Measurements from ENCODE around the gene SRSF1.
"Not testable (repeated sequence)": the region's sequence is repeated elsewhere in the genome, so short reads cannot be mapped to it uniquely, and the experiment has no call there.

SRSF1 gene, protein sequence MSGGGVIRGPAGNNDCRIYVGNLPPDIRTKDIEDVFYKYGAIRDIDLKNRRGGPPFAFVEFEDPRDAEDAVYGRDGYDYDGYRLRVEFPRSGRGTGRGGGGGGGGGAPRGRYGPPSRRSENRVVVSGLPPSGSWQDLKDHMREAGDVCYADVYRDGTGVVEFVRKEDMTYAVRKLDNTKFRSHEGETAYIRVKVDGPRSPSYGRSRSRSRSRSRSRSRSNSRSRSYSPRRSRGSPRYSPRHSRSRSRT

DNA sequence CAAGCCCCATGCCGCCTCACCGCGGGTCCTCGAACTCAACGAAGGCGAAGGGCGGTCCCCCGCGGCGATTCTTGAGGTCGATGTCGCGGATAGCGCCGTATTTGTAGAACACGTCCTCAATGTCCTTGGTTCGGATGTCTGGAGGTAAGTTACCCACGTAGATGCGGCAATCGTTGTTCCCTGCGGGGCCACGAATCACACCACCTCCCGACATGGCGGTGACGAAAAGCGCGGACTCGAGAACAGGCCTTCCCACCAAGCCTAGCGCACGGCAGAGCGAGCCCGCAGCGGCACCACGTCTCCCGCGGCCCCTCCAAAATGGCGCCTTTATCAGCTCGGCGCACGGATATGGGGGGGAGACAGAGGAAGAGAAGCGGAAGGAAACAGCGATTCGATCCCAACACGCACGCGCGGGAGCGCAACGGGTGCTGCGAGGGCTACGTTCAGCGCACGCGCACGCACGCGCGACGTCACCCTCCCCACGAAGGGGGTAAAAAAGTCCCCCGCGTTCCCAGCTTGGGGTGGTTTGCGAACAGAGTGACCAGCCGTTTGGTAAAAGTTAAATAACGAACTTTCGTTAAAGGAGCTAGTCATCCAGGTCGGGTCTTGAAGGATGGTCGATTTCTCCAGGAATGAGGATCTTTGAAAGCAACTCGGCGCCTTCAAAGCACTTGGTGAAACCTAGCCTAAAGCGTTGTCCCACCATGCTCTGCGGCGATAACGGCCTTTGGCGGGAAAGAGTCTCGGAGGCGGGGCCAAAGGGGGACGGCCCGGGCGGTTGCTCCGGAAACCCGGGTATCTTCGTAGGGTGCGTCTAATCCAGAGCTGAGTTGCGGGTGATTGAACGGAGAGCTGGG is at the start of gene SRSF1:
SRSF1 (minus strand) TSS at position 323 of the 857 bp plus-strand sequence; CDS start at position 214, 109 bp downstream.
- DNase-seq (ENCODE audit: low spot score in 2 of 2) (peak; percentile 92 to 95), ATAC-seq (ENCODE audit: low read depth) (peak; percentile 83)
- Mint-ChIP-seq H3K27ac (peak within 1 kb of the TSS; percentile 98), H3K9me3 (no peaks in the 10 kb centered on the region), H3K27me3 (no peaks in the 10 kb centered on the region), H3K36me3 (peaks cover 25% of the 10 kb centered on the region), H3K4me3 (peak within 1 kb of the TSS; percentile 99), H3K4me1 (peaks cover 28% of the 10 kb centered on the region)

DNA sequence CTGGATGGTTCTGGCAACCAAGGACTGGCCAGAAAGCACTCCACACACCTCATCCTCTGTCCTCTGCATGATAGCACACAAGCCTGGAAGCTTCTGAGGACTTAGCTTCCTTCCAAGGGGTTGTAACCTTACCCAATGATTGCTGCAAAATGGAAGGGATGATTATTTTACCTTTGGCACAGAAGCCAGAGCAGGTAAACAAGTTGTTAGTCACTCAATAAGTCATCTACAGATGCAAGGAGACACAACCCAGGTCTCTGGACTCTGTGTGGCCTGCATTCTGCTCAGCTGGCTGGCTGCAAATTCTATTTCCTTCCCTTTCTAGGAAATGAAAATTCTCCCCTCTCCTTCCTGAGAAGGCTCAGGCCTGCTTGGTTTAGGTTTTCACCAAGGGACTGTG is 49.4 kb upstream of the SRSF1 start:
- DNase-seq (ENCODE audit: low spot score in 2 of 2) (no peak), ATAC-seq (ENCODE audit: low read depth) (no peak)
- H3K9me3 Mint-ChIP-seq, result no peaks in the 10 kb centered on the region
- peaks cover 16% of the 10 kb centered on the region for H3K27me3 Mint-ChIP-seq
- H3K36me3 Mint-ChIP-seq, result no peaks in the 10 kb centered on the region
- no peaks in the 10 kb centered on the region for H3K4me1 Mint-ChIP-seq
- H3K4me3 Mint-ChIP-seq, result no peak overlapping the region
- no peak overlapping the region for H3K27ac Mint-ChIP-seq

DNA sequence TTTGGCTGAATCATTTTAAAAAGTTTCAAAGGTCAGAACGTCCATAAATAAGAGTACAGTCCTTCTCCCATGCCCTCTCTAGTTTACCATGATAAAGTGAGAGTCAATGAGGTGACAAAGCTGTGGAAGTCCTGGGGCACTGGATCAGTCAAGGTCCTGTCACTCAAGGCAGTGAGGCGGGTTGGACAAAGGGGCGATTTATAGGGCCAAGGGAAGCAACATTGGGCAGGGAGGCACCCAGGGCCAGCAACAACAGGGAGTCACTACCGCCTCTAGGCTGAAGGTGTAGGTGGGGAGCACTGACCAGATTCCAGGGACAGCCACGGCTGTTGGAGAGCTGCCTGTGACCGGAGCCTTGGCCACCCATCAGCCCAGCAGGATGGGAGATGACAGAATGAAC is 47.6 kb upstream of the SRSF1 start:
- Mint-ChIP-seq H3K9me3 (no peaks in the 10 kb centered on the region), H3K27ac (no peak overlapping the region), H3K27me3 (peaks cover 18% of the 10 kb centered on the region), H3K36me3 (no peaks in the 10 kb centered on the region), H3K4me1 (no peaks in the 10 kb centered on the region), H3K4me3 (no peak overlapping the region)
- DNase-seq (ENCODE audit: low spot score in 2 of 2), result no peak
- ATAC-seq (ENCODE audit: low read depth), result no peak

DNA sequence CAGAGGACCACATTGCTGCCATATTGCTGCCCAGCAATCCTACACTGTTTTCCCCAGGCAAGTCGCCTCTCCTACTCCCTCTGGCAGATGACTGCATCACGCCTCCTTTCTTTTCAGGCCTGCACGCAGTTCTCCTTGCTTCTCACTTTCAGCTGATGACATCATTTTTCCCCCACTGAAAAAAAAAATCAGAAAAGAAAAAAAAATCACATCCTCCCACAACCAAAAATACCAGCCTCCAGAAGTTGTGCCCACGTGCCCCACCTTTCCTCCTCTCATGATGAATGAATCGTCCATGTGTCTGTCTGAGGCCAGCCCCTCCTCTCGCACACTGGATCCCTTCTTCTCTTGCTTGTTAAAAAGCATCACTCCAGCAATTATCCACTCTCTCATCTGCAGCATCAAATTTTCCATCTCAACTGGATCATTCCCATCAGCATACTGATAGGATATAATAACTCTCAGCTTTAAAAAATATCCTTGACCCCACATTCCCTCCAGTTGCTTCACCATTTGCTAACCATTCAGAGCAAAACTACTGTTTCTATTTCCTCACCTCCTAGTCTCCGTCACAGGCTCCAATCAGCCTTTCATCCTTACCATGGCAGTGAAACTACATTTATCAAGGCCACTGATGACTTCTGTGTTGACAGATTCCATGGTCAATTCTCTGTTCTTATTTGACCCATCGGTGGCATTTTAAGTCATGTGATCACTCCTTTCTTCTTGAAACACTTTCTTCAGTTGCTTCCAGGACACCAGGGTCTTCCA is 46.1 kb upstream of the SRSF1 start:
- Mint-ChIP-seq H3K9me3 (no peaks in the 10 kb centered on the region), H3K4me3 (no peak overlapping the region), H3K4me1 (no peaks in the 10 kb centered on the region), H3K27ac (no peak overlapping the region), H3K36me3 (no peaks in the 10 kb centered on the region), H3K27me3 (peaks cover 15% of the 10 kb centered on the region)
- DNase-seq (ENCODE audit: low spot score in 2 of 2) (no peak), ATAC-seq (ENCODE audit: low read depth) (no peak)

DNA sequence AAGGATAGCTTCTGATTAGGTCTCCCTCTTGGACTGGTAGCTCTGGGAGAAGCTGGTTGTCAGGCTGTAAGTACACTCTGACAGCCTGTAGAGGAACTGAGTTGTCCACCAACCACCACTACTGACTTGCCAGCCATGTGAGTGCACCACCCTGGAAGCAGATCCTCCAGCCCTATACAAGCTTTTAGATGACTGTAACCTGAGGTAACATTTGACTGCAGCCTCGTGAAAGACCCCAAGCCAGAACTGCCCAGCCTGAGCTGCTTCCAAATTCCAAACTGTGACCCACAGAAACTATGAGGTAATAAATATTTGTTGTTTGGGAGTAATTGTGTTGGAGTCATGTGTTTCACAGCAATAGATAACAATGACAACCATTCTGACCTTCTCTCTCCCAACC is 45.4 kb upstream of the SRSF1 start:
- ATAC-seq (ENCODE audit: low read depth) (no peak), DNase-seq (ENCODE audit: low spot score in 2 of 2) (no peak)
- peaks cover 20% of the 10 kb centered on the region for H3K27me3 Mint-ChIP-seq
- no peaks in the 10 kb centered on the region for H3K9me3 Mint-ChIP-seq
- H3K27ac Mint-ChIP-seq, result no peak overlapping the region
- no peaks in the 10 kb centered on the region for H3K36me3 Mint-ChIP-seq
- no peaks in the 10 kb centered on the region for H3K4me1 Mint-ChIP-seq
- H3K4me3 Mint-ChIP-seq, result no peak overlapping the region

DNA sequence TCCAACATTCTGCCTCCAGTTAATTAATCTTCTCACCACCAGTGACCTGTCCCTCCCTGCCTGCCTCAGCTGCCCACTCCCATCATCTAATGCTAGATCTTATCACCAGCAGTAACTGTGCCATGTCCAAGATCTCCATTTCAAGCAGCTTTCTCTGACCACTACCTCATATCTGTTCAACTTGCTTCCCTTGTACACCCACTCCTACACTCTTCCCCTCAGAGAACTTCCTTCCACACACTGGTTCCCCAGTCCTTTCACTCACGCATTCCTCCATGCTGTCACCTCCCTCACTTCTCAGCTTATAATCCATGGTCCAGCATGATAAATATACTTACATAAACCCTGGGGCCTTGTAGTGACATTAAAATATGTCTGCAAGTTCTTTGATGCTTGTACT is 44.4 kb upstream of the SRSF1 start:
- no peak overlapping the region for H3K27ac Mint-ChIP-seq
- H3K36me3 Mint-ChIP-seq, result no peaks in the 10 kb centered on the region
- H3K4me3 Mint-ChIP-seq, result no peak overlapping the region
- no peaks in the 10 kb centered on the region for H3K4me1 Mint-ChIP-seq
- ATAC-seq (ENCODE audit: low read depth), result no peak
- DNase-seq (ENCODE audit: low spot score in 2 of 2), result no peak
- H3K9me3 Mint-ChIP-seq, result no peaks in the 10 kb centered on the region
- peaks cover 18% of the 10 kb centered on the region for H3K27me3 Mint-ChIP-seq

DNA sequence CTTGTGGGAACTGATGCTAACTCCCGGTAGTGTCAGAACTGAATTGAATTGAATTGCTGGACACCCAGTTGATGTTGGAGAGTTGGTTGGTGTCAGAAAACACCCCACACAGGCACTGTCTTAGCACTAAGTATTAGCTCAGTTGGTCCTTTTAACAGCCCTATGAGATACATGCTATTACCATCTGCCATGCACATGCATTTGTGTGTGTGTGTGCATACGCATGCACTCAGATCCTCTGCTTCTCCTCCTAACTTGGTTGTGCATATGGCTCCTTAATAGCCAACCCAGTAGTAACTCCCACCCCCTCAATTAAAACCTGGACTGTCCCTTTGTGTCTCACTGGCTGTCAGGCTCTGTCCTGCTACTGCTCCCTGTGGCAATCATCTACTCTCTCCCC is 43.9 kb upstream of the SRSF1 start:
- Mint-ChIP-seq H3K27me3 (peaks cover 18% of the 10 kb centered on the region), H3K36me3 (no peaks in the 10 kb centered on the region), H3K9me3 (no peaks in the 10 kb centered on the region), H3K4me1 (no peaks in the 10 kb centered on the region), H3K27ac (no peak overlapping the region), H3K4me3 (no peak overlapping the region)
- DNase-seq (ENCODE audit: low spot score in 2 of 2) (no peak), ATAC-seq (ENCODE audit: low read depth) (no peak)

DNA sequence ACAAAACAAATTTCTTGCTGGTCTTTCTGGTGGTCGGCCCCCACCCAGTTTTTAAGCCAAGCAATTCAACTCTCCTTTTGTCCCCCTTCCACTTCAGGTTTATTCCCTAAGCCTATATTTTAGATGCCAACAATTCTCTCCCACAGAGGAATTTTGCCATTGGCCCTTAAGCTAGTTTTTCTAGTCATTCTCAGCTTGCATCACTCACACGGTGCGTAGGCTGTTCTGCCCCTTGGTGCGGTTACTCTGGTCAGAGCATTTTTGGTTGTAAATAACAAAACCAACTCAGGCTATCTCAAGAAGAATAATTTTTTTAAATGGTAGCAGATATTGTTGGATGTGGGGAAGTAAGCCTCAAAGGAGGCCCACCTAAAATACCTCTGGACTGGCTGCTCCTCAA is 42.5 kb upstream of the SRSF1 start:
- ATAC-seq (ENCODE audit: low read depth) (no peak), DNase-seq (ENCODE audit: low spot score in 2 of 2) (no peak)
- Mint-ChIP-seq H3K27me3 (peaks cover 17% of the 10 kb centered on the region), H3K9me3 (no peaks in the 10 kb centered on the region), H3K4me1 (no peaks in the 10 kb centered on the region), H3K4me3 (no peak overlapping the region), H3K27ac (no peak overlapping the region), H3K36me3 (no peaks in the 10 kb centered on the region)

DNA sequence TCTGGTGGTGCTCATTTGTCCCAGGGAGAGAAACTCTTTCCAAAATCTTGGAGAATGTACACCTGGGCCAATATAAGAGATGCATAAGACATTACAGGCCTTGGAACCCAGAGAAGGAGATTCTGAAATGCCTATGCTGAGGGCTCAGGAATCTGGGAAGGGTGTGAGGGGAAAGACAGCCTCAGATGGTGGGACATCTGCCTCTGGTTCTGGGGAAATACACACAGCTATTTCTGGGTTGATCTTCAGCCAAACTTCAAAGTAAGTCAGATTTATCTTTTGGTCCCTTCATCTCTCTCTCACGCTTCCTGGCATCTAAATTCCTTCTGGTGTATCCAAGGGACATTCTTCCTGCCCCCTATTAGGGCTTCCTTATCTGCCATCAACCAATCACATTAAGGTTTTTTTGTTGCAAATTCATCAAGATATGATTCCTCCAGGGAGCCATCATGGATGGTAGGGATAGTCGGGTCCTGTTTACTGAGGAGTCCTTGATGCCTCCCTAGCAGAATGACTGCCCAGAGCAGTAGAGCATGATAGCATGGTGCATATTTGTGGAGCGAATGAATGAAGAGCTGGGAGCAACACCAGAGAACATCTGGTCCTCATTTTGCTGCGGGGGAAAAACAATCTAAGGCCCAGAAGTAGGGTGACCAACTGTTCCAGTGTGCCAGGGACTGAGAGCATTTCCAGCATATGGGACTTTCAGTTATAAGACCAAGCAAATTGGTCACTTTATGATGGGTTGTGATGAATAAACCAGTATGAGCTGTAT is 40.5 kb upstream of the SRSF1 start:
- Mint-ChIP-seq H3K4me3 (no peak overlapping the region), H3K36me3 (no peaks in the 10 kb centered on the region), H3K9me3 (peaks cover 1% of the 10 kb centered on the region), H3K27me3 (peaks cover 24% of the 10 kb centered on the region), H3K27ac (no peak overlapping the region), H3K4me1 (no peaks in the 10 kb centered on the region)
- DNase-seq (ENCODE audit: low spot score in 2 of 2) (no peak), ATAC-seq (ENCODE audit: low read depth) (no peak)

DNA sequence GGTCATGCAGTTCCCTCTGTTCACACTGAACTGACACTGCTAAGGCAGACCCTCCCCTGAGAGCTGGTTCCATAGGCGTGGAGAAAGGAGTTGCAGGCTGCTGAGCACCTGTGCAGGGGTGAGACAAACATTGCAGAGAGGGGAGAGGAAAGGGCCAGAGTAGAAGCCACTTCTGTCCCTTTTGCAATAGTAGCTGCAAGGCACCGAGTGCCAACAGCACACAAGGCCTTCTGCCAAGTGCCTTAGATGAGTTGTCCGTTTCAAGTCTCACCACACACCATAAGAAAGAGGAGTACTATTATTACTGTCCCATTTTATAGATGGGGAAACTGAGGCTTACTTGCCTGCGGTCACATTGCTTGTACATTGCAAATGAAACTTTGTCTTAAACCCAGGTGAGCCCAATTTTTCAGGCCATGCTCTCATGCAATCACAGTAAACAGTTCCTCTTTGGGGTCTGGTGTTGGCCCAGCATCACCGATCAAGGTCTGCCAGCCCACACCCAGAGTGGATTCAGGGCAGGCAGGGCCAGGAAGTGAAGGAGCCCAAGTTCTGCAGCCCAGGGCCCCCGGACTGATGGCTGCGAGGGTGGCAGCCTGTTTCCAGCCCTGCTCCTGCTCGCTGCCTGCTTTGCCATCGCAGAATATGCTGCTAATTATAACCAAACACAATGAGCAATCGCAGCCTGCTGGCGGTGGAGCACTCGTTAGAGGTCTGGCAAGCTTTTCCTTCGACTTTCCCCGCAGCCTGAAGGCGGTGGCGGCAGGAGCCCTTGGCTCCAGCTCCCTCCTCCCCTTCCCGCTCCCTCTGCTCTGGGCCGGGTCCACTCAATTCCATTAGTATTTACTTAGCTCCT is 39.4 kb upstream of the SRSF1 start:
- H3K4me3 Mint-ChIP-seq, result no peak overlapping the region
- no peak overlapping the region for H3K27ac Mint-ChIP-seq
- H3K27me3 Mint-ChIP-seq, result peaks cover 25% of the 10 kb centered on the region
- no peaks in the 10 kb centered on the region for H3K36me3 Mint-ChIP-seq
- no peak for ATAC-seq (ENCODE audit: low read depth)
- no peak for DNase-seq (ENCODE audit: low spot score in 2 of 2)
- no peaks in the 10 kb centered on the region for H3K4me1 Mint-ChIP-seq
- H3K9me3 Mint-ChIP-seq, result peaks cover 1% of the 10 kb centered on the region

DNA sequence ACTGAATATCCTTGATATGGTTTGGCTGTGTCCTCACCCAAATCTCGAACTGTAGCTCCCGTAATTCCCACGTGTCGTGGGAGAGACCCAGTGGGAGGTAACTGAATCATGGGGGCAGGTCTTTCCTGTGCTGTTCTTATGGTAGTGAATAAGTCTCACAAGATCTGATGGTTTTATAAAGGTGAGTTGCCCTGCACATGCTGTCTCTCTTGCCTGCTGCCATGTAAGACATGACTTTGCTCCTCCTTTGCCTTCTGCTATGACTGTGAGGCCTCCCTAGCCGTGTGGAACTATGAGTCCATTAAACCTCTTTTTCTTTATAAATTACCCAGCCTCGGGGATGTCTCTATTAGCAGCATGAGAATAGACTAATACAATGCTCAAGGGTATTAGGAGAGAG is 37.2 kb upstream of the SRSF1 start:
- H3K27me3 Mint-ChIP-seq, result peaks cover 25% of the 10 kb centered on the region
- H3K4me3 Mint-ChIP-seq, result not testable (repeated sequence)

DNA sequence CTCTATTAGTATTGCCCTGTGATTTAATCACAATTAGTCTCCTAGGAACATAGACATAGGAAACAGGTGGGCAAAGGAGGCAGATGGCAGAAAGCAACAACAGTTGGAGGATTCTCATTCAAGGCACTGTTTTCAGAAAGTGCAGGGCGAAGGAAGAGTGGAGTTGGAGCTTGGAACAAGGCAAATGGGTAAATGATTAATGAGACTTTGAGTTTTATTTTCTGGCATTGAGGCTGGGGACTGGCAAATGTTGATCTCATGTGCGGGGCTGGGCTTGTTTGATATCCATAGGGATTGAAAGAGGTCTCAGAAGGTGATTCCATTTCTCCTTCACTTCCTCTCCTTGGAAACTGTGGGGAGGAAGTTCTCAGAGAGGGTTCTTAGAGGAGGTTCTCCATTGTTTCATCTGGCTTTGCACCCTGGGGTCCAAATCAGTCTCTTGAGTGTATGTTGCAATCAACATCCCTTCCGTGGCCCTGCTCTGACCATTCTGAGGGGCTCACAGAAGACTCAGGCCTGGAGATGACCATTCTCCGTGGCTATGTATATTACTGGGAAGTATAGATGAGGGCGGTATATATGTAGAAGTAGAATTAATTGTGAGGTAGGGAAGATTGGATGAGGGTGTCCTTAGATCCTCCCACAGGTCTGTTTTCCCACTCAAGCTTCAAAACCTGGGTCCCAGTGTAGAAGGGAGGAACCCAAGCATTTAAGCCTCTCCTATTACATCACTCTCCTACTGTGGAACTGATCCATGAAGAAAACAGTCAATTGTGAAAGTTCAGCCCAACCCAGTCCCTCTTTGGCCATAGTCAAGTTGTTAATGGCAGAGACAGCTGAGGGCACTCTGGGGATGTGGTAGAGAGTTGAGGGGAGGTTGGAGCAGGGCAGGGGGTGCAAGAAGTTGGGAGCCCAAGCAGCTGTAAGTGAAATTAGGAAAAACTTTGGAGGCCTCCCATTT is 36.5 kb upstream of the SRSF1 start:
- Mint-ChIP-seq H3K27me3 (peaks cover 25% of the 10 kb centered on the region), H3K36me3 (no peaks in the 10 kb centered on the region), H3K4me1 (no peaks in the 10 kb centered on the region), H3K9me3 (peaks cover 1% of the 10 kb centered on the region), H3K4me3 (no peak overlapping the region), H3K27ac (no peak overlapping the region)
- ATAC-seq (ENCODE audit: low read depth) (no peak), DNase-seq (ENCODE audit: low spot score in 2 of 2) (no peak)

More for the DNA sequence above, 37.2 kb upstream of the SRSF1 start:
- not testable (repeated sequence) for DNase-seq (ENCODE audit: low spot score in 2 of 2); H3K9me3 Mint-ChIP-seq; H3K27ac Mint-ChIP-seq; H3K36me3 Mint-ChIP-seq; ATAC-seq (ENCODE audit: low read depth); H3K4me1 Mint-ChIP-seq

All from memory B cell (primary cell).